HepG2 (cell line): ENCODE measurements around the gene UNC93A. TPM values are rescaled to one million over a fixed set of nuclear protein-coding genes. Genes with fewer than 3 reads are reported as not detected.
"Not testable (repeated sequence)": the region's sequence is repeated elsewhere in the genome, so short reads cannot be mapped to it uniquely, and the experiment has no call there.

ENCODE experiments used
- ATAC-seq: fragments of 200-7000 bp; cut with Tn5 transposase; 3 replicates; pipeline ENCODE4 v1.9.1; 2020; ENCODE audit warnings: mild to moderate bottlenecking, moderate library complexity
- BruUV-seq: library from RNA; stranded (reverse); fragments of 400-500 nt; replicated peaks from 2 replicates; lab custom pipeline; 2021; lab: Mats Ljungman, UMichigan
- CTCF ChIA-PET: fragments of 300-600 bp; formaldehyde crosslinking; extraction: SDS; loops from one replicate; lab custom pipeline; 2021; ENCODE audit warnings: low total read pairs, inconsistent platforms, low intra/inter-chr PET ratio; lab: Yijun Ruan, JAX
- POLR2A ChIA-PET: fragments of 350-600 bp; sonication (Branson Sonifier 250); formaldehyde crosslinking; loops from one replicate; lab custom pipeline; 2020; ENCODE audit warnings: antibody characterized with exemption, inconsistent platforms; lab: Yijun Ruan, JAX
- DNase-seq: peaks from one replicate; pipeline ENCODE4 v3.0.0-alpha.2; 2015; ENCODE audit warnings: low spot score
- FAIRE-seq: peaks from 3 replicates; lab custom pipeline; 2011; peaks lifted over from hg19 to GRCh38; lab: Jason Lieb, UNC
- H2AFZ ChIP-seq: one replicate; pipeline ENCODE4 v1.6.1; 2011; ENCODE audit warnings: low read length, inconsistent platforms
- H3K27ac ChIP-seq: fragments of 300-600 bp; 3 replicates; pipeline ENCODE4 v1.8.0; 2011; ENCODE audit warnings: mixed run types, mild to moderate bottlenecking, mixed read lengths, low read length, inconsistent platforms; ENCODE audit not compliant: insufficient read depth; ENCODE audit errors: extremely low read length
- H3K27me3 ChIP-seq, 2 experiments: fragments of 200-600 bp in 1 of 2; 2 replicates in 1 of 2; 3 replicates in 1 of 2; pipeline versions ENCODE4 v1.6.0 to v1.8.0; 2011; ENCODE audit warnings: low read length in 2 of 2, mild to moderate bottlenecking in 2 of 2, moderate library complexity in 2 of 2, inconsistent platforms in 1 of 2; ENCODE audit not compliant: insufficient read depth in 2 of 2, control insufficient read depth in 1 of 2
- H3K36me3 ChIP-seq, 2 experiments: fragments of 200-600 bp in 1 of 2; replicated peaks in 1 of 2; 2 replicates in 1 of 2; 3 replicates in 1 of 2; pipeline versions ENCODE4 v1.5.1 to v1.8.0; 2011; ENCODE audit warnings: low read length in 2 of 2, inconsistent platforms in 1 of 2; ENCODE audit not compliant: insufficient read depth in 2 of 2, control insufficient read depth in 1 of 2
- H3K4me1 ChIP-seq: 2 replicates; pipeline ENCODE4 v1.5.1; 2012; ENCODE audit warnings: low read length, inconsistent platforms; ENCODE audit not compliant: insufficient read depth
- H3K4me2 ChIP-seq: 2 replicates; pipeline ENCODE4 v1.6.0; 2011; ENCODE audit warnings: low read depth, low read length, inconsistent platforms
- H3K4me3 ChIP-seq, 3 experiments: fragments of 200-600 bp in 1 of 3; sonication (generic), shearing (Covaris generic) in 1 of 3; replicated peaks in 1 of 3; 2 replicates each; pipeline ENCODE4 v1.5.1; 2011 to 2016; ENCODE audit warnings: low read length in 3 of 3, inconsistent platforms in 2 of 3, low read depth in 2 of 3, mild to moderate bottlenecking in 2 of 3, control low read depth in 1 of 3, mixed read lengths in 1 of 3; ENCODE audit not compliant: insufficient read depth in 1 of 3
- H3K79me2 ChIP-seq: one replicate; pipeline ENCODE4 v1.6.1; 2011; ENCODE audit warnings: low read length, inconsistent platforms; ENCODE audit not compliant: insufficient read depth
- H3K9ac ChIP-seq: 2 replicates; pipeline ENCODE4 v1.6.0; 2011; ENCODE audit warnings: mild to moderate bottlenecking, low read depth, low read length, inconsistent platforms; ENCODE audit not compliant: insufficient read depth
- H3K9me3 ChIP-seq: 2 replicates; pipeline ENCODE4 v1.5.1; 2012; ENCODE audit warnings: mild to moderate bottlenecking, low read length
- H4K20me1 ChIP-seq: 2 replicates; pipeline ENCODE4 v1.6.0; 2011; ENCODE audit warnings: inconsistent platforms, mild to moderate bottlenecking, low read length, moderate library complexity; ENCODE audit not compliant: insufficient read depth
- SOX6 ChIP-seq, 2 experiments: fragments of 450-650 bp in 1 of 2; sonication (generic) in 1 of 2; formaldehyde crosslinking in 1 of 2; IDR thresholded peaks; 2 replicates each; pipeline versions ENCODE4 v1.4.0 to v1.6.1; 2017 to 2020; ENCODE audit warnings: antibody characterized with exemption in 1 of 2, mild to moderate bottlenecking in 1 of 2, missing genetic modification reagents in 1 of 2
- ZBTB7B ChIP-seq: sonication (generic); formaldehyde crosslinking; IDR thresholded peaks from 2 replicates; pipeline ENCODE4 v1.4.0; 2020; ENCODE audit warnings: missing genetic modification reagents
- WGBS: methylation state at CpG from one replicate; pipeline ENCODE4 v1.1.6; 2017; ENCODE audit warnings: low lambda C conversion rate; 5-methylcytosine and 5-hydroxymethylcytosine counted together
- in situ Hi-C: cut with HindIII; loops from 2 replicates; pipeline ENCODE4 v1.10.0; 2017; ENCODE audit warnings: low pct_unique_long_range_greater_than_20kb; ENCODE audit not compliant: extremely low pct_ligation_motif_present
- intact Hi-C: fragments of 100-400 bp; cut with micrococcal nuclease; formaldehyde crosslinking; loops from one replicate; pipeline ENCODE4 v1.10.0; 2022; ENCODE audit not compliant: unreplicated experiment
- polyA plus RNA-seq, 8 experiments: library from polyadenylated mRNA; depleted of rRNA in 3 of 8; stranded (reverse) in 7 of 8; unstranded in 1 of 8; fragments of >200 nt; fragmentation: Illumina TruSeq in 4 of 8; extraction: Trizol in 4 of 8; gene quantifications; 2 replicates each; pipeline versions ENCODE4 v1.2.1 to v1.2.3, GENCODE V29; 2011 to 2016; ENCODE audit warnings: low read depth in 4 of 8, missing spikeins in 1 of 8, mixed read lengths in 1 of 8; ENCODE audit not compliant: insufficient read depth in 1 of 8
- total RNA-seq, 5 experiments: library from RNA; depleted of rRNA; stranded (reverse); fragments of >200 nt; fragmentation: Illumina TruSeq; extraction: Trizol; gene quantifications; 2 replicates each; pipeline ENCODE4 v1.2.3, GENCODE V29; 2016; ENCODE audit warnings: low read depth in 1 of 5
- TF ChIP-seq, protein P1 (sequence below): sonication (generic); formaldehyde crosslinking; IDR thresholded peaks from 2 replicates; pipeline ENCODE4 v1.5.1; 2020; ENCODE audit warnings: mild to moderate bottlenecking, missing genetic modification reagents, moderate library complexity

The UNC93A gene
- total and polyA plus RNA-seq, 2 of the 13 experiments (the other 11 are each of a cell fraction or from before 2014, with no cell fraction given): 11.0 to 42.7 TPM

DNA sequence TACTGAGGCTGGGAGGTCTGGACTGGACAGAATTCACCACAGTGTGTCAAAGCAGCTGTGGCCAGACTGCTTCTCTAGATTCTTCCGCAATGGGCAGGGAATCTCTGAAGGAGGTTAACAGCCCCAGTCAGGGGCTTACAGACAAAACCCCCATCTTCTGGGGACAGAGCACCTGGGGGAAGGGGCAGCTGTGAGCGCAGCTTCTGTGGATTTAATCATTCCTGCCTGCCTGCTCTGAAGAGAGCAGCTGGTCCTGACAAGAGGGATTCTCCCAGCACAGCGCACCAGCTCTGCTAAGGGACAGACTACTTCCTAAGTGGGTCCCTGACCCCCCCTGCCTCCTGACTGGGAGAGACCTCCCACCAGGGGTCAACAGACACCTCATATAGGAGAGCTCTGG, 32.5 kb upstream of the UNC93A start (continued):
- TF ChIP-seq, protein P1, sequence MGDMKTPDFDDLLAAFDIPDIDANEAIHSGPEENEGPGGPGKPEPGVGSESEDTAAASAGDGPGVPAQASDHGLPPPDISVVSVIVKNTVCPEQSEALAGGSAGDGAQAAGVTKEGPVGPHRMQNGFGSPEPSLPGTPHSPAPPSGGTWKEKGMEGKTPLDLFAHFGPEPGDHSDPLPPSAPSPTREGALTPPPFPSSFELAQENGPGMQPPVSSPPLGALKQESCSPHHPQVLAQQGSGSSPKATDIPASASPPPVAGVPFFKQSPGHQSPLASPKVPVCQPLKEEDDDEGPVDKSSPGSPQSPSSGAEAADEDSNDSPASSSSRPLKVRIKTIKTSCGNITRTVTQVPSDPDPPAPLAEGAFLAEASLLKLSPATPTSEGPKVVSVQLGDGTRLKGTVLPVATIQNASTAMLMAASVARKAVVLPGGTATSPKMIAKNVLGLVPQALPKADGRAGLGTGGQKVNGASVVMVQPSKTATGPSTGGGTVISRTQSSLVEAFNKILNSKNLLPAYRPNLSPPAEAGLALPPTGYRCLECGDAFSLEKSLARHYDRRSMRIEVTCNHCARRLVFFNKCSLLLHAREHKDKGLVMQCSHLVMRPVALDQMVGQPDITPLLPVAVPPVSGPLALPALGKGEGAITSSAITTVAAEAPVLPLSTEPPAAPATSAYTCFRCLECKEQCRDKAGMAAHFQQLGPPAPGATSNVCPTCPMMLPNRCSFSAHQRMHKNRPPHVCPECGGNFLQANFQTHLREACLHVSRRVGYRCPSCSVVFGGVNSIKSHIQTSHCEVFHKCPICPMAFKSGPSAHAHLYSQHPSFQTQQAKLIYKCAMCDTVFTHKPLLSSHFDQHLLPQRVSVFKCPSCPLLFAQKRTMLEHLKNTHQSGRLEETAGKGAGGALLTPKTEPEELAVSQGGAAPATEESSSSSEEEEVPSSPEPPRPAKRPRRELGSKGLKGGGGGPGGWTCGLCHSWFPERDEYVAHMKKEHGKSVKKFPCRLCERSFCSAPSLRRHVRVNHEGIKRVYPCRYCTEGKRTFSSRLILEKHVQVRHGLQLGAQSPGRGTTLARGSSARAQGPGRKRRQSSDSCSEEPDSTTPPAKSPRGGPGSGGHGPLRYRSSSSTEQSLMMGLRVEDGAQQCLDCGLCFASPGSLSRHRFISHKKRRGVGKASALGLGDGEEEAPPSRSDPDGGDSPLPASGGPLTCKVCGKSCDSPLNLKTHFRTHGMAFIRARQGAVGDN (CRISPR knock-in tag): peak; percentile 30; the same call in 1 of the 2 replicates
- 0 out of 2 replicates have a peak, but pooled peaks have one; percentile 20 for TF ChIP-seq ZBTB7B (CRISPR knock-in tag)
- TF ChIP-seq, all 625 proteins: peak for 3

DNA sequence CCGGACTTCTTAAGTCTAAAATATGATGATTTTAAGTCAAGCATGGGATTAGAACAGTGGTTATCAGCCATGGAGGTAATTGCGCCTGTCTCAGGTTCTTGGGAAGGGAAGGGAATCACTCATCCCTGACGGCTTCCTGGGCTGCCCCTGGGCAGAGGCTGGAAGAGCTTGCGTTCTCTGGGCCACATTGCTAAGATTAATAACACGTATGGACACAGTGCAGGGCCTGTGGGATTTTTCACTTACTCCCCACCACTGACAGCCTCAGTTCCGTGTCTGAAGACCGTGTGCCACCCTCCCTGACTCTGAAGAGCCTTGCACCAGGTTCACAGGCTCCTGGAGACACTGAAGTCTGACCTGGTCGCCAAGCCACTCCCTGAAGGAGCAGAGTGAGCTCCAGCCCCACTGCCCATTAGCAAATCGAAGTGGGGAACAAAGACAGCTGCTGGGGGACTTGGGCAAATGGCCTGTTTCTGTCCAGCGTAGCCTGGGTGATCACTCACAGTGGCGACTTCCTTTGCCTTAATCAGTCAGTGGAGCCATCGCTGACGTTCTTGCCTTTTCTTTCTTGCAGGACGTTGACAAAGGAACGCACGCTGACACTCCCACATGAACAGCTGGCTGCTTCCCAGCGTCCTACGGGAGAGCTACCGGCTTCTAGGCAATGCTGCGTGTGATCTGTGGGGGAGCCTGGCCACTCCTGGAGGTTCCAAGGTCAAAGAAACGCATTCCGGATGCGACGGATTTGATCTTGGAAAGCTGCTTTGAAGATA, 24.9 kb upstream of the UNC93A start:
- BruUV-seq; H3K4me3 ChIP-seq; H3K9ac ChIP-seq; H3K27me3 ChIP-seq; H3K36me3 ChIP-seq; in situ Hi-C loops; H3K9me3 ChIP-seq; intact Hi-C loops; H3K27ac ChIP-seq; ATAC-seq; H4K20me1 ChIP-seq; CTCF ChIA-PET; H2AFZ ChIP-seq; DNase-seq; H3K4me2 ChIP-seq; H3K79me2 ChIP-seq; TF ChIP-seq SOX6 (IDR thresholded peaks at IDR 0.05): not testable (repeated sequence)
- H3K4me1 ChIP-seq: peaks cover 76% of the 10 kb centered on the region
- WGBS: 96% methylated on average over 6 of the region's 24 CpGs
- POLR2A ChIA-PET: interaction anchor here (1.1 to 1.2 kb wide), 2 partner anchors 10 to 15 kb away, joined by 3 to 5 read pairs; no protein-coding TSS in a partner anchor
- peak; percentile 2; the same call in 1 of the 2 replicates for TF ChIP-seq SOX6 (CRISPR knock-in tag; IDR thresholded peaks at IDR 0.05)
- peak; percentile 69 for FAIRE-seq
